GM12892 (cell line): ENCODE measurements around the gene PTK6.

Experiments used
- POLR2A ChIP-seq: IDR thresholded peaks from 2 replicates; pipeline ENCODE4 v1.6.1; 2011; ENCODE audit warnings: low read depth, low read length, control low read depth
- POLR2AphosphoS5 ChIP-seq: IDR thresholded peaks from 2 replicates; pipeline ENCODE4 v1.6.1; 2011; ENCODE audit warnings: low read depth, low read length, control low read depth

GRCh38 chr20:63519668-63520503, 17.3 kb downstream of the PTK6 start:
- TF ChIP-seq POLR2A (no peak), POLR2AphosphoS5 (no peak)
